COLO668 (cell line): ENCODE data around the gene CDH13.

Experiments used
- DNase-seq: peaks from one replicate; lab custom pipeline; 2025; ENCODE audit not compliant: unreplicated experiment; lab: John Stamatoyannopoulos, UW

The CDH13 gene

DNA sequence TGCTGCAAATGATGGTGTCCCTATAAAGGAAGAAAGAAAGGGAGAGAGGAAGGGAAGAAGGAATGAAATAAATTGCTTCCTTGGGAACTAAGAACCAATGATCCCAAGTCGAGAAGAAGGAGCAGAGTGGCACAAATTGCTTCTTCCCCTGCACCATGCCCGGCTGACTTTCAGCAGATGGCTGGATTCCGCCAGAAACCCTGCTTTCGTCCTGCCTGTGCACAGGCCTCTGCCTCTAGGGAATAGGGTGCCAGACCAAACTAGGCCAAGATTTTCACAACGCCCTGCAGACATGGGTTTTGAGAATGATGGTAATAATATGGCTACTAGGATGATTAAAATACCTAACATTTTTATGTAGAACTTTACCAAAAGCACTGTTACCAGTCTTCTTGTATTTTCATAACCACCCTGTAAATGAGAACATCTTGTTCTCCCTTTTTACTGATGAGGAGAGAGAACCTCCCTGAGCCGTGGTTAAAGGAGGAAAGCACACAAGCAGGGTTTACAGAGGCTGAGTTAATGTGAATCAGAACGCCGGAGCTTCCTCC lies 1058.9 kb downstream of the CDH13 start:
- DNase-seq: no peak

DNA sequence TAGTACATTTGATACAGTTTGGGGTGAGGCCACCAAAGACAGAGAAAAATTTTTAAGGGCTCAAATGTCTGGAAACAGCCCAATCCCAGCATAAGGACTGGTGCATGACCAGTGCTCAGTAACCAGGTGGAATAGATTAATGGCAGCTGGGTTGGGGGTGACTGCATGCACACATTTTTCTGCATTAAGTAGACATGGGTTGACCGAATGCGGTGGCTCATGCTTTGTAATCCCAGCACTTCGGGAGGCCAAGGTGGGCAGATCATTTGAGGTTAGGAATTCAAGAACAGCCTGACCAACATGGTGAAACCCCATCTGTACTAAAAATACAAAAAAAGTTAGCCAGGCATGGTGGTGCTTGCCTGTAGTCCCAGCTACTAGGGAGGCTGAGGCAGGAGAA lies 1060.0 kb downstream of the CDH13 start:
- no peak for DNase-seq

GRCh38 chr16:83689385-83689831 lies 1062.6 kb downstream of the CDH13 start:
- no peak for DNase-seq

- DNase-seq: no peak
These were observed 1065.5 kb downstream of the CDH13 start for GRCh38 chr16:83692224-83692623.

GRCh38 chr16:83698964-83699363 lies 1072.2 kb downstream of the CDH13 start:
- DNase-seq: no peak

DNA sequence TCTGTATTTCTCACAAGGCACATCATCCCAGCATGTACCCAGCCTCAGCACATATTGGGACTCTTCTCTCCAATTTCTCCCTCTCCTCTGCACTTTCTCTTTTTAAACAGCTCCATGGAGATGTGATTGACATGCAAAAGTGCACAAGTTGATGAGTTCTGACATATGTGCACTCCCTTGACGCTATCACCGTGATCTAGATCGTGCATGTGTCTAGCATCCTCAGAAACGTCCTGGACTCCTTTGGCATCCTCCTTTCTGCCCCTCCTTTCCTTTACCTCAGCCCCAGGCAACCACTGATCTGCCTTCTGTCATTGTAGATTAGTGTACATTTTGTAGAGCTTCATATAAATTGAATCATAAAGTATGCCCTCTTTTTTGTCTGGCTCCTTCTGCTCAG lies 1073.0 kb downstream of the CDH13 start:
- no peak for DNase-seq

GRCh38 chr16:83700918-83701317 lies 1074.1 kb downstream of the CDH13 start:
- no peak for DNase-seq

GRCh38 chr16:83701494-83701893 lies 1074.7 kb downstream of the CDH13 start:
- no peak for DNase-seq

GRCh38 chr16:83704656-83705055 lies 1077.9 kb downstream of the CDH13 start:
- no peak for DNase-seq

- no peak for DNase-seq
These were observed 1079.1 kb downstream of the CDH13 start for GRCh38 chr16:83705856-83706255.

DNA sequence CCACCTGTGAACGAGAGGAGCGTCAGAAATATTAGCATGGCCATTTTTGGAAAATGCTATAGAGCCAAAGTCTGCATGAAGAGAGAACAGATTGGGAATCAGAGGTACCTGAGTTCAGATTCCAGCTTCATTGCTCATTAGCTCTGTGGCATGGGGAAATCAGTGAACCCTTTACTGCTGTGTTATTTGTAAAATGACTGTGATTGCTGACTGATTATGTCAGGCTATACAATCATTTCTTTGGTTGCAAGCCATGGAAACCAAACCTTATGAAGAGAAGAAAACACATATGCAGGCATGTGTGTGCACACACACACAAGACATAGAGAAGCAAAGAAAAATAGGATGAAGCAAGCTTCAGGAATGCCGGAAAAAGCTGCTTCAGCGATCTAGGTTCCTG lies 1079.6 kb downstream of the CDH13 start:
- DNase-seq: no peak

GRCh38 chr16:83711069-83711468 lies 1084.3 kb downstream of the CDH13 start:
- no peak for DNase-seq

- peak; percentile 4 for DNase-seq
These were observed 1086.8 kb downstream of the CDH13 start for GRCh38 chr16:83713597-83713996.

GRCh38 chr16:83714286-83714685 lies 1087.5 kb downstream of the CDH13 start:
- DNase-seq: no peak

DNA sequence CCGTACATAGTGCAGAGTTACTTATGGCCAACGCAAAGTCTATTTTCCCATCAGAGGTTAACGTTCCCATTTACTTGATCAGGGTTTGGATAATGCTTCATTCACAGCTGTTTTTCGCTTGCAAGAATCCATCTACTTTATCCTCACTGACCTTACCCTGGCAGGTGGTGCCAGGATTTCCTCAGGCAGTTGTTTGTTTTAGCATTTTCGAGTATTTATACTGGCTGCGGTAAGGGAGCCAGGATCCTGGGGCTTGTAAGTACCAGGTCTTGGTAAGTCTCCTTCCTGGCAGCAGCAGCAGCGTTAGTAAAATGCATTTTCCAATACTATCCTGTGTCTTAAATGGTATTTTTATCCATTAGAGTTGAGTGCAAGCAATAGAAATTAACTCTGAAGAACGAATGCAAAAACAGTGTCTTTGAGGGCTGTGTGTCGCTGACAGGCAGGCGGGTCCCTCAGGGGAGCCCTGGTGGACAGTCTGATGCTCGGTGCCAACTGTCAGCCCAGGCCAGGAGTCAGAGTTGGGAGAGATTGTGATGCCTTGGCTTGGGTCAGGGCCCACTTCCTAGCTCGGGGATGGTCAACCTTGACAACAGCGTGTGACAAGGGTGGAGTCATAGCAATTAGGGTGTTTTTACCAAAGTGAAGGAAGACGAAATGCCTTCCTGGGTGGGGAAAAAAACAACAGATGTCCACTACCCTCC lies 1088.6 kb downstream of the CDH13 start:
- peak; percentile 70 for DNase-seq

- no peak for DNase-seq
These were observed 1090.5 kb downstream of the CDH13 start for GRCh38 chr16:83717308-83717707.

DNA sequence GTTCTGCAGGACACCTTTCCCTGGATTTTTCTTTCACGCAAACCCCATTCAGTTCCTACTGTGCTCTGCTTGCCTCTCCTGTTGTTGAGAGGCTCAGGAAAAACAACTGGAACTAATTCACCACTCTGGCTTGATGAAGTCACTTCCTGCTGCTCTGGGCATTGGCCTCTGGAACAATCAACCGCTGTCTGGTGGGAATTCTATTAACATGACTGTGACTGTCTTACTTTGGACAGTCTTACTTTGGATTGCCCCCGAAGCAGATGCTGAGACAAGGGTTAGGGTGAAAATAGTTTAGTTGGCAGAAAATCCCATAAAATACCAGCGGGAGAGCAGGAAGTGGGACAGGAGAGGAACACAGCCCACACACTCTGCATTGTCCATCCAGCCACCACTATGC lies 1091.0 kb downstream of the CDH13 start:
- no peak for DNase-seq

DNA sequence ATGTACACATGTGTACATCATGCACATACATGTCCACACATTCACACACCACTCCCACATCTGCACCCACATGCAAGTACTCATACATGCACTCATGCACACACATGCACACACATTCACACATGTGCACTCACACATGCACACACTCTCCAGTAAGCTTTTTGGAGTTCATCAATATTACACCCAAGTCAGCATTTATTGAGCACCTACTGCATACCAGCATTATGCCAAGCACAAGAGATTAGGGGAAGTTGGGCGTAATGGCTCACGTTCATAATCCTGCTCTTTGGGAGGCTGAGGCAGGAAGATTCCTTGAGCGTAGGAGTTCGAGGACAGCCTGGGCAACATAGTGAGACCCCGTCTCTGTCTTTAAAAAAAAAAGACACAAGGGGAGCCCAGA lies 1093.4 kb downstream of the CDH13 start:
- no peak for DNase-seq

- no peak for DNase-seq
These were observed 1094.2 kb downstream of the CDH13 start for GRCh38 chr16:83720981-83721380.

DNA sequence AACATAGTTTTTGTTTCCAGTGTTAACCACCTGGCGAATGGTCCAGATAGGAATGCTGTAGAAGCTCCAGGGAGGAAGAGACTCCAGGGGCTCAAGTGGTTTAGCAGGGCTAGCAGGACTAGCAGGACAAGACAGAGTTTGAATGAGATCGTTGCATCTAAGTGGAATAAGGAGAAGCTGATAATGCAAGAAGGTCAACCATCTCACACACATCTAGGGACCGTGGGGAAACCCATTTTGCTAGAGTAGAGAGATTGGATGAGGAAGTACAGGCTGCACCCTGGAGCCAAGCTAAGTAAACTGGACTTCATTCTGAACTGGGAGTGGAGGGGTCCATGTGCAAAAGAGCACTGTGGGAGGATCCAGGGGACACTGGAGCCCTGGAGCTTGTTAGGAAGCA lies 1094.9 kb downstream of the CDH13 start:
- no peak for DNase-seq

DNA sequence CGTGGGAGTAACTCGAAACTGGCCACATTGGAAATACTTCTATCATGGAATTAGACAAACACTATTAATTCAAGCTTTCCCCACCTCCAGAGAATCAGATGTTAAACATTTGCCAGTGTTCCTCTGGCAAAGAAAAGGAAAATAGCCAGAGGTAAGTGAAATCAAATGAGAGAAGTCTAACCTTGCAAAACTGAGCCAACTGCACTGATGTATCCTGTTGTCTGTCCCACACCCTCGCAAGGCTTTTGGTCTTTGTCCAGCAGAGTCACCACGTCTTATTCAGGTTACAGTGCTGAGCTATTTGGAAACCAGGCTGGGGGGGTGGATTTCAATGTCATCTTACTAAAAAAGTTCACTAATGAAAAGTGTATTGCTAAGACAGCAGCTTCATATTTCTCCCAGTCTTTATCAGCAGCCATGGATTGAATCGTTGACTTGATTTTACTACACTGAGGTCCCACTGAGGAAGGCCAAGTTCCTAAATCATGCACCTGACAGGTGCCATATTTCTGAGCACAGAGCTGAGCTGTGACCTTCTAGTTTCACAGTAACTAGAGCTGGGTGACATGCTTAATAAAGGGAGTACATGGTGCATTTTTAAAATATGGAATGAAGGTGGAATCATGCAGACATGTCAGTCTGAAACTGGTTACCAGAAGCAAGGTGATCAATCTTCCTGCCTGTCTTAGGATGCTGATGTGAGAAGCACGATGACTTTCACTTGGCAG lies 1095.9 kb downstream of the CDH13 start:
- no peak for DNase-seq

- DNase-seq: no peak
These were observed 1096.5 kb downstream of the CDH13 start for GRCh38 chr16:83723244-83723643.
